ENCODE measurements around the gene NTN1. TPM values are rescaled to one million over a fixed set of nuclear protein-coding genes. Genes with fewer than 3 reads are reported as not detected.

Gene NTN1
- total RNA-seq, 1 experiment from 2014 or later, result 10.4 TPM

- 0 out of 2 replicates have a peak, but pooled peaks cover 2% of the 10 kb centered on the region for H3K9me3 ChIP-seq (replicated peaks)
- peak; percentile 17 to 54 for DNase-seq
- H3K27me3 ChIP-seq, result no peaks in the 10 kb centered on the region
- H3K4me3 ChIP-seq, result no peak overlapping the region
- H3K4me1 ChIP-seq, result 0 out of 2 replicates have a peak, but pooled peaks cover 4% of the 10 kb centered on the region
- peak overlapping the region; percentile 17; the same call in 1 of the 2 replicates for H3K27ac ChIP-seq
- H3K36me3 ChIP-seq, result no peaks in the 10 kb centered on the region
These were observed 23.6 kb downstream of the NTN1 start for GRCh38 chr17:9044772-9045463.

- H3K27ac ChIP-seq, result no peak overlapping the region
- no peaks in the 10 kb centered on the region for H3K27me3 ChIP-seq
- H3K36me3 ChIP-seq, result no peaks in the 10 kb centered on the region
- H3K4me1 ChIP-seq, result no peaks in the 10 kb centered on the region
- H3K9me3 ChIP-seq (replicated peaks), result no peaks in the 10 kb centered on the region
- peak; percentile 50 to 54 for DNase-seq
- H3K4me3 ChIP-seq, result no peak overlapping the region
These were observed 29.6 kb downstream of the NTN1 start for GRCh38 chr17:9050801-9051401.

GRCh38 chr17:9051561-9051960 lies 30.3 kb downstream of the NTN1 start:
- no peak overlapping the region for H3K27ac ChIP-seq
- no peak overlapping the region for H3K4me3 ChIP-seq
- no peaks in the 10 kb centered on the region for H3K4me1 ChIP-seq
- H3K9me3 ChIP-seq (replicated peaks), result no peaks in the 10 kb centered on the region
- DNase-seq, result no peak
- H3K27me3 ChIP-seq, result no peaks in the 10 kb centered on the region
- no peaks in the 10 kb centered on the region for H3K36me3 ChIP-seq

GRCh38 chr17:9052921-9053320 lies 31.6 kb downstream of the NTN1 start:
- H3K9me3 ChIP-seq (replicated peaks), result no peaks in the 10 kb centered on the region
- no peaks in the 10 kb centered on the region for H3K4me1 ChIP-seq
- H3K27me3 ChIP-seq, result no peaks in the 10 kb centered on the region
- H3K36me3 ChIP-seq, result no peaks in the 10 kb centered on the region
- no peak overlapping the region for H3K27ac ChIP-seq
- DNase-seq, result no peak
- H3K4me3 ChIP-seq, result no peak overlapping the region

- Histone ChIP-seq H3K27me3 (no peaks in the 10 kb centered on the region), H3K27ac (no peak overlapping the region), H3K4me3 (no peak overlapping the region), H3K4me1 (no peaks in the 10 kb centered on the region), H3K36me3 (no peaks in the 10 kb centered on the region), H3K9me3 (replicated peaks) (no peaks in the 10 kb centered on the region)
- no peak for DNase-seq
These were observed 32.1 kb downstream of the NTN1 start for GRCh38 chr17:9053406-9053805.

GRCh38 chr17:9054126-9054975 lies 33.0 kb downstream of the NTN1 start:
- H3K36me3 ChIP-seq, result no peaks in the 10 kb centered on the region
- H3K9me3 ChIP-seq (replicated peaks), result no peaks in the 10 kb centered on the region
- no peaks in the 10 kb centered on the region for H3K27me3 ChIP-seq
- no peak overlapping the region for H3K4me3 ChIP-seq
- no peak overlapping the region for H3K27ac ChIP-seq
- H3K4me1 ChIP-seq, result no peaks in the 10 kb centered on the region
- DNase-seq, result no peak

- no peak overlapping the region for H3K4me3 ChIP-seq
- H3K4me1 ChIP-seq, result no peaks in the 10 kb centered on the region
- DNase-seq, result no peak
- H3K27ac ChIP-seq, result no peak overlapping the region
- no peaks in the 10 kb centered on the region for H3K36me3 ChIP-seq
- H3K9me3 ChIP-seq (replicated peaks), result no peaks in the 10 kb centered on the region
- no peaks in the 10 kb centered on the region for H3K27me3 ChIP-seq
These were observed 34.0 kb downstream of the NTN1 start for GRCh38 chr17:9055281-9055680.

- Histone ChIP-seq H3K9me3 (replicated peaks) (no peaks in the 10 kb centered on the region), H3K4me1 (no peaks in the 10 kb centered on the region), H3K36me3 (no peaks in the 10 kb centered on the region), H3K27ac (no peak overlapping the region), H3K4me3 (no peak overlapping the region), H3K27me3 (no peaks in the 10 kb centered on the region)
- no peak for DNase-seq
These were observed 35.3 kb downstream of the NTN1 start for GRCh38 chr17:9056566-9056965.

- no peak for DNase-seq
- H3K36me3 ChIP-seq, result no peaks in the 10 kb centered on the region
- H3K27ac ChIP-seq, result no peak overlapping the region
- H3K27me3 ChIP-seq, result no peaks in the 10 kb centered on the region
- H3K4me1 ChIP-seq, result no peaks in the 10 kb centered on the region
- H3K9me3 ChIP-seq (replicated peaks), result no peaks in the 10 kb centered on the region
- H3K4me3 ChIP-seq, result no peak overlapping the region
These were observed 36.0 kb downstream of the NTN1 start for GRCh38 chr17:9057310-9057709.

- H3K27ac ChIP-seq, result no peak overlapping the region
- H3K4me1 ChIP-seq, result no peaks in the 10 kb centered on the region
- no peaks in the 10 kb centered on the region for H3K27me3 ChIP-seq
- no peaks in the 10 kb centered on the region for H3K36me3 ChIP-seq
- no peak overlapping the region for H3K4me3 ChIP-seq
- no peak for DNase-seq
- H3K9me3 ChIP-seq (replicated peaks), result no peaks in the 10 kb centered on the region
These were observed 41.1 kb downstream of the NTN1 start for GRCh38 chr17:9062399-9062902.

- no peak overlapping the region for H3K4me3 ChIP-seq
- no peaks in the 10 kb centered on the region for H3K9me3 ChIP-seq (replicated peaks)
- no peaks in the 10 kb centered on the region for H3K4me1 ChIP-seq
- no peaks in the 10 kb centered on the region for H3K36me3 ChIP-seq
- H3K27me3 ChIP-seq, result no peaks in the 10 kb centered on the region
- DNase-seq, result no peak
- no peak overlapping the region for H3K27ac ChIP-seq
These were observed 43.1 kb downstream of the NTN1 start for GRCh38 chr17:9064311-9064834.

- H3K4me1 ChIP-seq, result no peaks in the 10 kb centered on the region
- no peaks in the 10 kb centered on the region for H3K9me3 ChIP-seq (replicated peaks)
- no peak for DNase-seq
- H3K27me3 ChIP-seq, result no peaks in the 10 kb centered on the region
- H3K36me3 ChIP-seq, result no peaks in the 10 kb centered on the region
- H3K27ac ChIP-seq, result no peak overlapping the region
- no peak overlapping the region for H3K4me3 ChIP-seq
These were observed 49.7 kb downstream of the NTN1 start for GRCh38 chr17:9071016-9071415.

- DNase-seq, result no peak
- no peaks in the 10 kb centered on the region for H3K9me3 ChIP-seq (replicated peaks)
- no peak overlapping the region for H3K4me3 ChIP-seq
- H3K27me3 ChIP-seq, result no peaks in the 10 kb centered on the region
- H3K36me3 ChIP-seq, result no peaks in the 10 kb centered on the region
- H3K4me1 ChIP-seq, result no peaks in the 10 kb centered on the region
- H3K27ac ChIP-seq, result no peak overlapping the region
These were observed 50.6 kb downstream of the NTN1 start for GRCh38 chr17:9071811-9072498.

- no peak overlapping the region for H3K27ac ChIP-seq
- DNase-seq, result no peak
- no peaks in the 10 kb centered on the region for H3K4me1 ChIP-seq
- H3K36me3 ChIP-seq, result no peaks in the 10 kb centered on the region
- H3K27me3 ChIP-seq, result no peaks in the 10 kb centered on the region
- no peak overlapping the region for H3K4me3 ChIP-seq
- no peaks in the 10 kb centered on the region for H3K9me3 ChIP-seq (replicated peaks)
These were observed 51.5 kb downstream of the NTN1 start for GRCh38 chr17:9072696-9073339.

Measured in SJCRH30 (cell line).